OCI-LY1 (cell line): ENCODE measurements around the gene CLRN3.

Experiments
- H2AFZ ChIP-seq: fragments of 200-600 bp; sonication (generic), shearing (Covaris generic); 2 replicates; pipeline ENCODE4 v1.6.0; 2014; ENCODE audit warnings: antibody characterized with exemption, mild to moderate bottlenecking, low read length
- H3F3A ChIP-seq: fragments of 200-600 bp; sonication (generic), shearing (Covaris generic); 2 replicates; pipeline ENCODE4 v1.6.0; 2014; ENCODE audit warnings: mild to moderate bottlenecking, antibody characterized with exemption, low read length, moderate library complexity; ENCODE audit not compliant: insufficient read depth
- H3K27ac ChIP-seq: fragments of 200-600 bp; sonication (generic); 2 replicates; pipeline ENCODE4 v1.5.1; 2014; ENCODE audit warnings: low read length, mixed run types, mild to moderate bottlenecking, low read depth; ENCODE audit not compliant: poor library complexity, severe bottlenecking
- H3K27me3 ChIP-seq: fragments of 200-600 bp; sonication (generic); 2 replicates; pipeline ENCODE4 v1.6.0; 2014; ENCODE audit warnings: antibody characterized with exemption, mild to moderate bottlenecking, low read length, moderate library complexity; ENCODE audit not compliant: insufficient read depth
- H3K36me3 ChIP-seq: fragments of 200-600 bp; sonication (generic); 2 replicates; pipeline ENCODE4 v1.6.1; 2014; ENCODE audit warnings: mild to moderate bottlenecking, antibody characterized with exemption, low read length, moderate library complexity, mixed read lengths; ENCODE audit not compliant: insufficient read depth
- H3K4me1 ChIP-seq: fragments of 200-600 bp; sonication (generic); 2 replicates; pipeline ENCODE4 v1.5.1; 2014; ENCODE audit warnings: mild to moderate bottlenecking, low read length, moderate library complexity; ENCODE audit not compliant: insufficient read depth, severe bottlenecking
- H3K4me2 ChIP-seq: fragments of 200-600 bp; sonication (generic), shearing (Covaris generic); 2 replicates; pipeline ENCODE4 v1.6.1; 2014; ENCODE audit warnings: low read length
- H3K4me3 ChIP-seq: fragments of 200-600 bp; sonication (generic); 2 replicates; pipeline ENCODE4 v1.5.1; 2014; ENCODE audit warnings: low read length, low read depth, mild to moderate bottlenecking, mixed read lengths; ENCODE audit not compliant: poor library complexity, severe bottlenecking
- H3K79me2 ChIP-seq: fragments of 200-600 bp; shearing (Covaris generic); 2 replicates; pipeline ENCODE4 v1.6.1; 2016; ENCODE audit warnings: mixed run types, low read length, mixed read lengths; ENCODE audit not compliant: insufficient read depth
- H3K9ac ChIP-seq: fragments of 200-600 bp; sonication (generic), shearing (Covaris generic); 2 replicates; pipeline ENCODE4 v1.6.1; 2014; ENCODE audit warnings: mild to moderate bottlenecking, low read length, mixed read lengths
- H3K9me2 ChIP-seq: fragments of 200-600 bp; sonication (generic), shearing (Covaris generic); 2 replicates; pipeline ENCODE4 v1.6.1; 2014; ENCODE audit warnings: low read depth, mild to moderate bottlenecking, low read length, mixed read lengths
- H3K9me3 ChIP-seq: fragments of 200-600 bp; shearing (Covaris generic); 2 replicates; pipeline ENCODE4 v1.6.1; 2014; ENCODE audit warnings: low read length, mixed read lengths
- H4K20me1 ChIP-seq: fragments of 200-600 bp; sonication (generic), shearing (Covaris generic); 2 replicates; pipeline ENCODE4 v1.6.0; 2016; ENCODE audit warnings: mild to moderate bottlenecking, low read length; ENCODE audit not compliant: insufficient read depth
- EZH2 ChIP-seq: fragments of 200-600 bp; sonication (generic), shearing (Covaris generic); IDR thresholded peaks from 2 replicates; pipeline ENCODE4 v1.8.0; 2017; ENCODE audit warnings: borderline replicate concordance, mixed run types, mild to moderate bottlenecking, antibody characterized with exemption, low read length, moderate library complexity, mixed read lengths
- TF ChIP-seq, protein P1 (sequence below): fragments of 200-600 bp; sonication (generic), shearing (Covaris generic); IDR thresholded peaks from 2 replicates; pipeline ENCODE4 v1.5.1; 2017; ENCODE audit warnings: mild to moderate bottlenecking, antibody characterized with exemption, low read length, moderate library complexity, mixed read lengths

Gene CLRN3

DNA sequence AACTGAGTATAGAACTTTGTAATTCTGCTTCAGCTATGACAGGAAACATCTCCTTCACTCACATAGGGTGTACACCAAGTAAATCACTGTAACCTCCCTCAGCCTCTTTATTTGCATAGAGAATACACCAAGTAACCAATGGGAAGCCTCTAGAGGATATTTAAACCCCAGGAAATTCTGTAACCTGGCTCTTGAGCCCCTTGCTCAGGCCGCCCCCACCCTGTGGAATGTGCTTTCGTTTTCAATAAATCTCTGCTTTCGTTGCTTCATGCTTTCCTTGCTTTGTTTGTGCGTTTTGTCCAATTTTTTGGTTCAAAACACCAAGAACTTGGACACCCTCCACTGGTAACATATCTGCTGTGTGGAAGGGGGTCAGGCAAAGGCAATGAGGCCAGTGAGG is 60.2 kb downstream of the CLRN3 start:
- H3K4me1 ChIP-seq: no peaks in the 10 kb centered on the region
- H3K27me3 ChIP-seq: no peaks in the 10 kb centered on the region
- no peak overlapping the region for H2AFZ ChIP-seq
- no peak overlapping the region for H3K4me3 ChIP-seq
- no peaks in the 10 kb centered on the region for H3F3A ChIP-seq
- no peaks in the 10 kb centered on the region for H4K20me1 ChIP-seq
- no peak overlapping the region for H3K27ac ChIP-seq
- no peak for TF ChIP-seq EZH2
- TF ChIP-seq, protein P1, sequence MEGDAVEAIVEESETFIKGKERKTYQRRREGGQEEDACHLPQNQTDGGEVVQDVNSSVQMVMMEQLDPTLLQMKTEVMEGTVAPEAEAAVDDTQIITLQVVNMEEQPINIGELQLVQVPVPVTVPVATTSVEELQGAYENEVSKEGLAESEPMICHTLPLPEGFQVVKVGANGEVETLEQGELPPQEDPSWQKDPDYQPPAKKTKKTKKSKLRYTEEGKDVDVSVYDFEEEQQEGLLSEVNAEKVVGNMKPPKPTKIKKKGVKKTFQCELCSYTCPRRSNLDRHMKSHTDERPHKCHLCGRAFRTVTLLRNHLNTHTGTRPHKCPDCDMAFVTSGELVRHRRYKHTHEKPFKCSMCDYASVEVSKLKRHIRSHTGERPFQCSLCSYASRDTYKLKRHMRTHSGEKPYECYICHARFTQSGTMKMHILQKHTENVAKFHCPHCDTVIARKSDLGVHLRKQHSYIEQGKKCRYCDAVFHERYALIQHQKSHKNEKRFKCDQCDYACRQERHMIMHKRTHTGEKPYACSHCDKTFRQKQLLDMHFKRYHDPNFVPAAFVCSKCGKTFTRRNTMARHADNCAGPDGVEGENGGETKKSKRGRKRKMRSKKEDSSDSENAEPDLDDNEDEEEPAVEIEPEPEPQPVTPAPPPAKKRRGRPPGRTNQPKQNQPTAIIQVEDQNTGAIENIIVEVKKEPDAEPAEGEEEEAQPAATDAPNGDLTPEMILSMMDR: no peak
- no peaks in the 10 kb centered on the region for H3K9me2 ChIP-seq
- no peaks in the 10 kb centered on the region for H3K79me2 ChIP-seq
- no peaks in the 10 kb centered on the region for H3K36me3 ChIP-seq
- H3K4me2 ChIP-seq: no peak overlapping the region
- H3K9ac ChIP-seq: no peak overlapping the region
- no peaks in the 10 kb centered on the region for H3K9me3 ChIP-seq

DNA sequence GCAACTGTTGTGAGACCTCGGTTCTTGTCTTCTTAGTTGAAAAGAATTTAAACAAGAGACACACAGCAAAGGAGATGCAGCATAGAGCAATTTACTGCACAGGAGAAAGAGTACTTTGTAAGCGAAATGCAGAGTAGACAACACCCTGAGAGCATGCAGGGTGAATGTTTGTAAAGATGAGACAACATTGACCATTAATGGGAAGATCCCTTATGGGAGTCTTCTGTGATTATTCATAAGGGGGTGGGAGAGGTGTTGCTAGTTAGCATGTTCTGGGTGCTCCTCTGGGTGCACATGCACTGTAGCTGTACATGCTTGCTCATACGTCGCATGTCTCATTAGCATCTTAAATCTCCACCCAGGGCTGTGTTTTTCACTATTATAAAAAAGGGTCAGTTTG is 62.3 kb downstream of the CLRN3 start:
- no peak overlapping the region for H2AFZ ChIP-seq
- no peaks in the 10 kb centered on the region for H3K36me3 ChIP-seq
- H3K9me3 ChIP-seq: no peaks in the 10 kb centered on the region
- H3K4me3 ChIP-seq: no peak overlapping the region
- H3K9ac ChIP-seq: no peak overlapping the region
- H3K4me1 ChIP-seq: no peaks in the 10 kb centered on the region
- H3K27ac ChIP-seq: no peak overlapping the region
- no peak overlapping the region for H3K4me2 ChIP-seq
- no peaks in the 10 kb centered on the region for H3K79me2 ChIP-seq
- no peak for TF ChIP-seq EZH2
- TF ChIP-seq, protein P1: no peak
- no peaks in the 10 kb centered on the region for H3K9me2 ChIP-seq
- H3K27me3 ChIP-seq: no peaks in the 10 kb centered on the region
- no peaks in the 10 kb centered on the region for H4K20me1 ChIP-seq
- H3F3A ChIP-seq: no peaks in the 10 kb centered on the region
